GM12892 (cell line): ENCODE results near the gene ZNRF1.

Experiments
- POLR2A ChIP-seq: IDR thresholded peaks from 2 replicates; pipeline ENCODE4 v1.6.1; 2011; ENCODE audit warnings: low read depth, low read length, control low read depth
- POLR2AphosphoS5 ChIP-seq: IDR thresholded peaks from 2 replicates; pipeline ENCODE4 v1.6.1; 2011; ENCODE audit warnings: low read depth, low read length, control low read depth

- TF ChIP-seq POLR2AphosphoS5 (no peak), POLR2A (no peak)
Observed at GRCh38 chr16:75099075-75099667, 100.3 kb downstream of the ZNRF1 start.
